Mesenchymal stem cell (in vitro differentiated cells and primary cell): ENCODE data around the gene SPNS2.

Experiments
- DNase-seq: peaks from one replicate; pipeline ENCODE4 v3.0.0-alpha.2; 2013
- H2AFZ ChIP-seq: one replicate; pipeline ENCODE4 v1.6.1; 2013; ENCODE audit warnings: low read depth, mild to moderate bottlenecking, control low read depth, inconsistent platforms, low read length, moderate library complexity
- H2AK5ac ChIP-seq: 2 replicates; pipeline ENCODE4 v1.6.1; 2013; ENCODE audit warnings: low read length, moderate library complexity, mild to moderate bottlenecking, inconsistent platforms; ENCODE audit not compliant: severe bottlenecking
- H2BK120ac ChIP-seq: one replicate; pipeline ENCODE4 v1.6.1; 2013; ENCODE audit warnings: low read depth, mild to moderate bottlenecking, inconsistent platforms, low read length, moderate library complexity
- H2BK12ac ChIP-seq, 2 experiments: one replicate each; pipeline ENCODE4 v1.6.1; 2013; ENCODE audit warnings: inconsistent platforms in 2 of 2, low read length in 2 of 2, mild to moderate bottlenecking in 2 of 2, moderate library complexity in 2 of 2, control low read depth in 1 of 2
- H2BK15ac ChIP-seq: one replicate; pipeline ENCODE4 v1.6.1; 2013; ENCODE audit warnings: mild to moderate bottlenecking, low read depth, inconsistent platforms; ENCODE audit not compliant: poor library complexity, severe bottlenecking
- H2BK5ac ChIP-seq: 2 replicates; pipeline ENCODE4 v1.6.1; 2013; ENCODE audit warnings: low read depth, mild to moderate bottlenecking, low read length, control low read depth, inconsistent platforms; ENCODE audit not compliant: poor library complexity, severe bottlenecking
- H3K14ac ChIP-seq, 2 experiments: one replicate each; pipeline ENCODE4 v1.6.1; 2013; ENCODE audit warnings: inconsistent platforms in 2 of 2, low read length in 2 of 2, control low read depth in 1 of 2, mild to moderate bottlenecking in 1 of 2, moderate library complexity in 1 of 2
- H3K18ac ChIP-seq, 2 experiments: one replicate each; pipeline ENCODE4 v1.6.1; 2013; ENCODE audit warnings: inconsistent platforms in 2 of 2, low read length in 2 of 2, control low read depth in 1 of 2, low read depth in 1 of 2, mild to moderate bottlenecking in 1 of 2
- H3K23ac ChIP-seq, 2 experiments: one replicate each; pipeline ENCODE4 v1.6.1; 2013; ENCODE audit warnings: inconsistent platforms in 2 of 2, low read length in 2 of 2, mild to moderate bottlenecking in 2 of 2, moderate library complexity in 2 of 2, control low read depth in 1 of 2
- H3K27ac ChIP-seq: 2 replicates; pipeline ENCODE4 v1.5.1; 2013; ENCODE audit warnings: mild to moderate bottlenecking, moderate library complexity, low read length, control low read depth, inconsistent platforms; ENCODE audit not compliant: poor library complexity, severe bottlenecking
- H3K27me3 ChIP-seq, 2 experiments: 2 replicates each; pipeline versions ENCODE4 v1.6.1 to v1.7.0; 2013; ENCODE audit warnings: low read length in 2 of 2, mild to moderate bottlenecking in 2 of 2, moderate library complexity in 2 of 2, control low read depth in 1 of 2, inconsistent platforms in 1 of 2; ENCODE audit not compliant: control insufficient read depth in 1 of 2, insufficient read depth in 1 of 2
- H3K36me3 ChIP-seq, 2 experiments: 2 replicates each; pipeline versions ENCODE4 v1.6.1 to v1.7.0; 2013; ENCODE audit warnings: low read length in 2 of 2, control low read depth in 1 of 2, inconsistent platforms in 1 of 2, low read depth in 1 of 2, mild to moderate bottlenecking in 1 of 2; ENCODE audit not compliant: insufficient read depth in 2 of 2, control insufficient read depth in 1 of 2
- H3K4ac ChIP-seq, 2 experiments: one replicate each; pipeline ENCODE4 v1.6.1; 2013; ENCODE audit warnings: inconsistent platforms in 2 of 2, low read length in 2 of 2, mild to moderate bottlenecking in 2 of 2, moderate library complexity in 2 of 2, control low read depth in 1 of 2, low read depth in 1 of 2
- H3K4me1 ChIP-seq: 2 replicates; pipeline ENCODE4 v1.6.1; 2013; ENCODE audit warnings: low read depth, low read length, control low read depth; ENCODE audit not compliant: control insufficient read depth, insufficient read depth
- H3K4me2 ChIP-seq: 2 replicates; pipeline ENCODE4 v1.6.1; 2013; ENCODE audit warnings: low read length, mild to moderate bottlenecking, inconsistent platforms; ENCODE audit not compliant: poor library complexity, severe bottlenecking
- H3K4me3 ChIP-seq, 2 experiments: 2 replicates each; pipeline versions ENCODE4 v1.5.1 to v1.7.0; 2013; ENCODE audit warnings: low read length in 2 of 2, mild to moderate bottlenecking in 2 of 2, control low read depth in 1 of 2, low read depth in 1 of 2; ENCODE audit not compliant: insufficient read depth in 1 of 2
- H3K79me1 ChIP-seq: replicated peaks from 2 replicates; pipeline ENCODE4 v1.6.1; 2013; ENCODE audit warnings: mild to moderate bottlenecking, control low read depth, low read length, inconsistent platforms; ENCODE audit not compliant: poor library complexity, severe bottlenecking
- H3K9ac ChIP-seq: 2 replicates; pipeline ENCODE4 v1.7.0; 2013; ENCODE audit warnings: mild to moderate bottlenecking, low read length, moderate library complexity
- H3K9me3 ChIP-seq: 2 replicates; pipeline ENCODE4 v1.7.0; 2013; ENCODE audit warnings: mild to moderate bottlenecking, low read length; ENCODE audit not compliant: control insufficient read depth
- H4K8ac ChIP-seq: one replicate; pipeline ENCODE4 v1.6.1; 2013; ENCODE audit warnings: inconsistent platforms, mild to moderate bottlenecking, low read length, moderate library complexity
- H4K91ac ChIP-seq: one replicate; pipeline ENCODE4 v1.6.1; 2013; ENCODE audit warnings: mild to moderate bottlenecking, low read length, inconsistent platforms
- WGBS: methylation state at CpG from one replicate; pipeline ENCODE4 v1.1.7; 2013; ENCODE audit warnings: mixed read lengths; 5-methylcytosine and 5-hydroxymethylcytosine counted together

The SPNS2 gene

GRCh38 chr17:4475001-4475400, 23.7 kb upstream of the SPNS2 start:
- WGBS, result 81% methylated on average over 9 of the region's 9 CpGs
- Histone ChIP-seq H2BK5ac (no peak overlapping the region), H4K8ac (no peak overlapping the region)

DNA sequence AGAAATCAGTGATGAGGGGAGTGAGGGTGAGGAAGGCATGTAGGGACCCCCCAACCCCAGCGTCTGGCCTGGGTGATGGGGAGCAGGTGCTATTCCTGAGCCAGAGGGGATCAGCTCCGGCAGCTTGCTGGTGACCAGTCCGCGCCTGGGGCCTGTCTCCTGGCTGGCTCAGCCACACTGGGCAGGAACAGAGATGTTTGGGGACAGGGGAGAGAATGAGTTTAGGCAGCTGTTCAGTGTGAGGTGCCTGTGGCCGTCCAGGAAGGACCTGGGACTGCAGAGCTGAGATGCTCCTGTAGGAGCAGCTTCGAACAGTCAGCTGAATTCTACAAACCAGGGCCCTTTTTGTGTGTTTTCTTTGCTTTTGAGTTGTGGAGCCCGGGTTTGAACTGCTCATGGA, 23.2 kb upstream of the SPNS2 start:
- Histone ChIP-seq H2AFZ (no peak overlapping the region), H2BK15ac (no peak overlapping the region), H4K91ac (no peak overlapping the region), H3K4ac (no peak overlapping the region), H3K79me1 (no peaks in the 10 kb centered on the region), H2AK5ac (peak overlapping the region; percentile 14), H3K4me2 (no peak overlapping the region), H3K23ac (no peak overlapping the region), H4K8ac (no peak overlapping the region), H3K14ac (no peak overlapping the region), H2BK120ac (no peak overlapping the region), H3K18ac (no peak overlapping the region), H3K27me3 (peaks cover 9 to 44% of the 10 kb centered on the region in 2 experiments), H3K36me3 (no peaks in the 10 kb centered on the region), H3K27ac (no peak overlapping the region), H3K4me3 (no peak overlapping the region), H3K9me3 (no peaks in the 10 kb centered on the region), H3K4me1 (peaks cover 30% of the 10 kb centered on the region), H2BK12ac (no peak overlapping the region), H3K9ac (no peak overlapping the region), H2BK5ac (no peak overlapping the region)
- 76% methylated on average over 7 of the region's 7 CpGs for WGBS
- no peak for DNase-seq

More at GRCh38 chr17:4475001-4475400, 23.7 kb upstream of the SPNS2 start:
- no peaks in the 10 kb centered on the region for H3K79me1 ChIP-seq
- H3K36me3 ChIP-seq, result no peaks in the 10 kb centered on the region
- H3K4ac ChIP-seq, result no peak overlapping the region
- H3K14ac ChIP-seq, result no peak overlapping the region
- H3K9me3 ChIP-seq, result no peaks in the 10 kb centered on the region
- H2AFZ ChIP-seq, result no peak overlapping the region
- H3K27ac ChIP-seq, result no peak overlapping the region
- no peak overlapping the region for H3K4me2 ChIP-seq
- H2AK5ac ChIP-seq, result peak overlapping the region; percentile 14
- no peak overlapping the region for H3K23ac ChIP-seq
- no peak overlapping the region for H2BK12ac ChIP-seq
- H4K91ac ChIP-seq, result no peak overlapping the region
- no peak for DNase-seq
- no peak overlapping the region for H2BK120ac ChIP-seq
- H3K4me3 ChIP-seq, result no peak overlapping the region
- H3K4me1 ChIP-seq, result peaks cover 27% of the 10 kb centered on the region
- no peak overlapping the region for H3K9ac ChIP-seq
- peaks cover 9 to 42% of the 10 kb centered on the region in 2 experiments for H3K27me3 ChIP-seq
- no peak overlapping the region for H3K18ac ChIP-seq
- no peak overlapping the region for H2BK15ac ChIP-seq

DNA sequence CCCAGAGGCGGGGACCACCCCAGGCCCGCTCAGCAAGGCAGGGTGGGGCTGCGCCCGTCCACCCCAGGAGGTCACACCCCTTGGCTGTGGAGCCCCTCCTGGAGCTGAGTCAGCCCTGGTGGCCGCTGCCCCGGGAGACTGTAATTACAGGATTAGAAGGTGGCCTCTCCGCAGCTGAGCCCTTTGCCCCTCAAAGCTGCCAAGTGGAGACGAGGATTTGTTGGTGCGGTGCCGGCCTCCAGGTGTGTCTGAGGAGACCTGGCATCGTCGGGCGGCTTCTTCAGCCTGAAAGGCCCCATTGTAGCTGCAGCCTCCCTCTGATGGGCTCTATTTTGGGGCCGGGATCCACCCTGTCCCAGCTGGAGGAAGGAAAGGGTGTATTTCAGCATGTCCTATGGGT, 22.7 kb upstream of the SPNS2 start:
- Histone ChIP-seq H3K4me1 (peaks cover 36% of the 10 kb centered on the region), H3K23ac (no peak overlapping the region), H2AK5ac (peak overlapping the region; percentile 24), H3K27ac (no peak overlapping the region), H2BK5ac (no peak overlapping the region), H3K14ac (no peak overlapping the region), H3K4me3 (no peak overlapping the region), H2BK120ac (no peak overlapping the region), H3K79me1 (no peaks in the 10 kb centered on the region), H3K4me2 (no peak overlapping the region), H3K9me3 (no peaks in the 10 kb centered on the region), H3K18ac (no peak overlapping the region), H4K8ac (no peak overlapping the region), H3K4ac (no peak overlapping the region), H2BK12ac (no peak overlapping the region), H2BK15ac (no peak overlapping the region), H4K91ac (no peak overlapping the region), H3K27me3 (peaks cover 9 to 47% of the 10 kb centered on the region in 2 experiments), H3K36me3 (no peaks in the 10 kb centered on the region), H2AFZ (no peak overlapping the region), H3K9ac (no peak overlapping the region)
- no peak for DNase-seq
- 84% methylated on average over 14 of the region's 14 CpGs for WGBS

- Histone ChIP-seq H3K36me3 (no peaks in the 10 kb centered on the region), H3K9me3 (no peaks in the 10 kb centered on the region), H3K23ac (no peak overlapping the region), H3K4ac (no peak overlapping the region), H2AK5ac (peak overlapping the region; percentile 24), H3K9ac (no peak overlapping the region), H4K8ac (no peak overlapping the region), H3K18ac (no peak overlapping the region), H2BK5ac (no peak overlapping the region), H2BK15ac (no peak overlapping the region), H2AFZ (no peak overlapping the region), H4K91ac (no peak overlapping the region), H3K27me3 (peaks cover 9 to 52% of the 10 kb centered on the region in 2 experiments), H2BK120ac (no peak overlapping the region), H3K79me1 (no peaks in the 10 kb centered on the region), H3K4me1 (peaks cover 41% of the 10 kb centered on the region), H3K27ac (no peak overlapping the region), H3K4me3 (no peak overlapping the region), H3K4me2 (no peak overlapping the region), H2BK12ac (no peak overlapping the region), H3K14ac (no peak overlapping the region)
- DNase-seq, result no peak
- 79% methylated on average over 19 of the region's 19 CpGs for WGBS
Observed at GRCh38 chr17:4476511-4477070, 22.1 kb upstream of the SPNS2 start.
